Hepatocyte (in vitro differentiated cells): ENCODE results near the gene TRPC4AP.

Source experiments
- EZH2 ChIP-seq: fragments of 200-600 bp; sonication (generic); IDR thresholded peaks from 2 replicates; pipeline ENCODE4 v1.6.1; 2016; ENCODE audit warnings: antibody characterized with exemption, mild to moderate bottlenecking, borderline replicate concordance
- EZH2phosphoT487 ChIP-seq: fragments of 200-600 bp; sonication (generic); IDR thresholded peaks from one replicate; pipeline ENCODE4 v1.6.1; 2018; ENCODE audit warnings: antibody characterized with exemption, mild to moderate bottlenecking, low read depth, moderate library complexity; ENCODE audit not compliant: unreplicated experiment, severe bottlenecking
- TF ChIP-seq, protein P1 (sequence below): fragments of 200-600 bp; sonication (generic); IDR thresholded peaks from 2 replicates; pipeline ENCODE4 v1.5.1; 2016; ENCODE audit warnings: antibody characterized with exemption, mild to moderate bottlenecking; ENCODE audit not compliant: poor library complexity

DNA sequence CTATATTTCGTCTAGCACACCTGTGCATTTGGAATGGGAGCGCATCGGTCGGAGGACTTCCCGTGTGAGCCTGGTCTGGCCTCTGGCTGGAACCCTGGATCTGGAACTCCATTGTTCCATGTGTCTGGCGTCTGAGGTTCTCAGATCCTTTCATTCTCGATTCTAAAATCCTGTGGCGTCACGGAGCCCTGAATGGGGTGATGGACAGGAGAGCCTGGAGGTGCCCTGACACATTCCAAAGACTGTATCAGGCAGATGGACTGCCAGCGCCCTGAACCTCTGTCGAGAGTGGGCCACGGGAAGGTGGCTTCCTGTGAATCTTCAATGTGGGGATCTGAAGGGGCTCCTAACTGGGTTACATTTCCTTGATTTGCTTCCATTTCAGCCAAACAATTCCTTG, 116.3 kb downstream of the TRPC4AP start:
- TF ChIP-seq, protein P1, sequence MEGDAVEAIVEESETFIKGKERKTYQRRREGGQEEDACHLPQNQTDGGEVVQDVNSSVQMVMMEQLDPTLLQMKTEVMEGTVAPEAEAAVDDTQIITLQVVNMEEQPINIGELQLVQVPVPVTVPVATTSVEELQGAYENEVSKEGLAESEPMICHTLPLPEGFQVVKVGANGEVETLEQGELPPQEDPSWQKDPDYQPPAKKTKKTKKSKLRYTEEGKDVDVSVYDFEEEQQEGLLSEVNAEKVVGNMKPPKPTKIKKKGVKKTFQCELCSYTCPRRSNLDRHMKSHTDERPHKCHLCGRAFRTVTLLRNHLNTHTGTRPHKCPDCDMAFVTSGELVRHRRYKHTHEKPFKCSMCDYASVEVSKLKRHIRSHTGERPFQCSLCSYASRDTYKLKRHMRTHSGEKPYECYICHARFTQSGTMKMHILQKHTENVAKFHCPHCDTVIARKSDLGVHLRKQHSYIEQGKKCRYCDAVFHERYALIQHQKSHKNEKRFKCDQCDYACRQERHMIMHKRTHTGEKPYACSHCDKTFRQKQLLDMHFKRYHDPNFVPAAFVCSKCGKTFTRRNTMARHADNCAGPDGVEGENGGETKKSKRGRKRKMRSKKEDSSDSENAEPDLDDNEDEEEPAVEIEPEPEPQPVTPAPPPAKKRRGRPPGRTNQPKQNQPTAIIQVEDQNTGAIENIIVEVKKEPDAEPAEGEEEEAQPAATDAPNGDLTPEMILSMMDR, result no peak
- TF ChIP-seq EZH2 (no peak), EZH2phosphoT487 (no peak)
